ENCODE data around the gene DYNLL2.
A peak's percentile ranks its signal among the peaks of the same experiment; 100 is the strongest.
"Not testable (repeated sequence)": the region's sequence is repeated elsewhere in the genome, so short reads cannot be mapped to it uniquely, and the experiment has no call there.

Gene DYNLL2

DNA sequence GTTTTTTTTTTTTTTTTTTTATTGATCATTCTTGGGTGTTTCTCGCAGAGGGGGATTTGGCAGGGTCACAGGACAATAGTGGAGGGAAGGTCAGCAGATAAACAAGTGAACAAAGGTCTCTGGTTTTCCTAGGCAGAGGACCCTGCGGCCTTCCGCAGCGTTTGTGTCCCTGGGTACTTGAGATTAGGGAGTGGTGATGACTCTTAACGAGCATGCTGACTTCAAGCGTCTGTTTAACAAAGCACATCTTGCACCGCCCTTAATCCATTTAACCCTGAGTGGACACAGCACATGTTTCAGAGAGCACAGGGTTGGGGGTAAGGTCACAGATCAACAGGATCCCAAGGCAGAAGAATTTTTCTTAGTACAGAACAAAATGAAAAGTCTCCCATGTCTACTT lies 10.0 kb upstream of the DYNLL2 start:
- not testable (repeated sequence) for DNase-seq

DNA sequence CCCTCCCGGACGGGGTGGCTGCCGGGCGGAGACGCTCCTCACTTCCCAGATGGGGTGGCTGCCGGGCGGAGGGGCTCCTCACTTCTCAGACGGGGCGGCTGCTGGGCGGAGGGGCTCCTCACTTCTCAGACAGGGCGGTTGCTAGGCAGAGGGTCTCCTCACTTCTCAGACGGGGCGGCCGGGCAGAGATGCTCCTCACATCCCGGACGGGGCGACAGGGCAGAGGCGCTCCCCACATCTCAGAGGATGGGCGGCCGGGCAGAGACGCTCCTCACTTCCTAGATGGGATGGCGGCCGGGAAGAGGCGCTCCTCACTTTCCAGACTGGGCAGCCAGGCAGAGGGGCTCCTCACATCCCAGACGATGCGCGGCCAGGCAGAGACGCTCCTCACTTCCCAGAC lies 8.8 kb upstream of the DYNLL2 start:
- DNase-seq = not testable (repeated sequence)

DNA sequence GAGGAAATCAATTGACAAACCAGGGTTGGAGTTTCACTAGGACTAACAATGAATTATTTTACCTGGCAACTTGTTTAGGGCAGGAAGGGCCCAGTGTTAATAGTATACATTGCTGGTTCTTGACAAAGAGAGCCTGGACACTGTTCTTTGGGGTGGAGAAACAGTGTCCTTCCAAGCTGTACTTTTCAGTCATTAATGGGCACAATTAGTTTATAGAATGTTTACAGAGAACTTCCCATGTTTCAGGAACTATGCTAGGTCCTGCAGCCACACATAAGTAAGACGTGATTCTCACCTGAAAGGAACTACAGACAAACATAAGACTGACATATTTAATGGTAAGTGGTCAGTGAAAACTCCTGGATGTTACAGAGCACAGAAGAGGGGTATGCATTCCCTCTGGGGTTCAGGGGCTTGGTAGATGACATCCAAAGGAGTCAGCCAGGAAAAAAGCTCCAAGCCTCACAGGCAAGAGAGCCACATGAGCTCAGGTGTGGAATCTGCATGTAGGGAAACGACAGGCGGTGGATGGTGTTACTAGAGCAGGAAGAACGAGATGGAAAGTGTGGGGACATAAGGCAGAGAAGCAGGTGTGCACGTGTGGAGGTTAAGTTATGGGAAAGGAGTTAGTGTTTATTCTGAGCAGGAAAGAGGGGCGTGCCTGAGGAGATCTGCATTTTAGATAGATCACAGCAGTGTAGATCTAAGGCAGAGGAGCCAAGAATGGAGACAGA lies 3.8 kb upstream of the DYNLL2 start:
- DNase-seq = no peak

DNA sequence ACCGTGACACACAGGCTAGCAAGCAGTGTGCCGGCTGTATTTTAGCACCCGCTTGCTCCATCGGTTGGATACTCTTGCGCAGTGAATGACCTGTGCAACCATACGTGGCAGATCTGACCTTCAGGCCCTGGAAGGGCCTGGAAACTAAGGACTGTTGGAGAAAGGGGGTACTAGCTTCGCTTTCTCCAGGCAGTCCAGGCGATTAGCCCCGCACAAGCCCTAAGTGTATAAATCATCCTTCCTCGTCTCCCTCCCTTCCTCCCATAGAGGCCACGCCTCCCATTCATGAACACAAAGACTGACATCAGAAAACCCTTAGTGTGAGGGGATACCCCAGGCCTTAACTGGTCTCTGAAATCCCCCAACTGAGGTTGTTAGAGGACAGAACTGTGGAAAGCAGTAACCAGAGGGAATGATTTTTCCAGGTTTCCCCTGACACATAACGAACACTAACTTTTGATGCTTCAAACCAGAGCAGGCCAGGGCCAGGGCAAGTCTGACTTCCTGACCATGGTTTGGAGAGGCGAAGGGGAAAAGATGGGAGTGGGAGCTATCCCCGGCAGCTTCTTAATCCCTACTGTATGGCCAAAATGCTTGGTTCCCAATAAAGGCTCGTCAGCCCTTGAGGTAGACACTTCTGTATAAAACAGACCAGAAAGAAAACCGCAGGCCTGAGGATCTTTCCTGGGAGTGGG lies 1.4 kb upstream of the DYNLL2 start:
- no peak for DNase-seq

DNA sequence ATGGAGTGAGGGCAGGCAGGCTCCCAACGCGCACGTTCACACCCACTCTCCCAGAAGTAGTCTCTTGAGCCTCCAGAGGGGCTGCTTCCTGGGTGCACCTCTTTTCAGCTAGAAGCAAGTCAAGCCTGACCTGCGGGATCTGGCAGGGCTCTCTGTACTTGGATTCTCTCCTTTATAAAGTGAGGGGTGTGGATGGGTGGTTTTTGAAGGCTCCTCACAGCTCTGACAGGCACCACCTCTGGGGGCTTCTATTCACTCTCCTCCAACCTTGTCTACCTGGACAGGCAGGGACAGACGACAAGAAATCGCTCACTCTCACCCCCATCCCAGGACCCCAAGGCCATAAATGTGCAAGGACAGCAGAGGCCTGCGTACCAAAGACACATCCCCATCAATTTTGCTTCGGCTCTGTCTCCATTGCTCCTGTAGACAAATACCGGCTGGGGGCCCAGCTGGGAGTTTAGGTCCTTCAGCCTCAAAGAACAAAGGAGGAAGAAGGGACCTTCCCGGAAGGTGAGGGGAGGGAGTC lies 814 bp upstream of the DYNLL2 start:
- DNase-seq = no peak

DNA sequence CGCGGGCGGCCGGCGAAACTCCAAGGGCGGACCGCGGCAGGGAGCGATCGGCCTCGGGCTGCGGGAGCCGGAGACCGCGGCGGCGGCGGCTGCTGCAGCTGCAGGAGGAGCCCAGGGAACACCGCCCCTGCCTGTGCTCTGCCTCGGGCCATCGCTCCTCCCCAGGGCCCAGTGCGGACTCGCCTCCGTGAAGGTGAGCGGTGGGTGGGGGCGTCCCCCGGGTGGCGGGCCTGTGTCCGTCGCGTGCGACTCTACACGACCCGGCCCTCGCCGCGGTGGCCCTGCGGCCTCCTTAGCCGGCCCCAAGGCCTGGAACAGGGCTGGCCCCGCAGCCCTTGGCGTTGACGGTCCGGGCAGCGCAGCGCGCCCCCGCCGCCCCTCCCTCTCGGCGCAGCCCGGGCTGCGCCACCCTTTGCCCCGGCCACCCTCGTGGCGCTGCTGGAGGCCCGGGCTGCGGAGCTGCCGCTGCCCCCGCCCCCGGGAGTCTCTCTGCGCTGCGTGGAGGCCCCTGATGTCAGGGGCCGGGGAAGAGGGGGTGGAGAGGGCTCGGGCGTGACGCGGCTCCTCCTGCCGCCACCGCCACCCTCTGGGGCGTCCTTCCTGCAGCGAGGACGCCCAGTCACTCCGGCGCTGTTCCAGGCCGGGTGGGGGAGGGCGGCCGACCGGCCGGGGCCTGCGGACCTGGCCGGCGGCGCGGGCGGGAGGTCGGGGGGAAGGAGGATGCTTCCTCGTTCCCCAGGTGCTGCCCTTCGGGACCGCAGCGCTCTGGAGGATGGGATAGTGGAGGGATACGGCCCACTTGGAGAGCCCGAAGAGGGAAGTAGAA lies 485 bp downstream of the DYNLL2 start:
- DNase-seq = peak in 1 of 2 experiments; percentile 53

DNA sequence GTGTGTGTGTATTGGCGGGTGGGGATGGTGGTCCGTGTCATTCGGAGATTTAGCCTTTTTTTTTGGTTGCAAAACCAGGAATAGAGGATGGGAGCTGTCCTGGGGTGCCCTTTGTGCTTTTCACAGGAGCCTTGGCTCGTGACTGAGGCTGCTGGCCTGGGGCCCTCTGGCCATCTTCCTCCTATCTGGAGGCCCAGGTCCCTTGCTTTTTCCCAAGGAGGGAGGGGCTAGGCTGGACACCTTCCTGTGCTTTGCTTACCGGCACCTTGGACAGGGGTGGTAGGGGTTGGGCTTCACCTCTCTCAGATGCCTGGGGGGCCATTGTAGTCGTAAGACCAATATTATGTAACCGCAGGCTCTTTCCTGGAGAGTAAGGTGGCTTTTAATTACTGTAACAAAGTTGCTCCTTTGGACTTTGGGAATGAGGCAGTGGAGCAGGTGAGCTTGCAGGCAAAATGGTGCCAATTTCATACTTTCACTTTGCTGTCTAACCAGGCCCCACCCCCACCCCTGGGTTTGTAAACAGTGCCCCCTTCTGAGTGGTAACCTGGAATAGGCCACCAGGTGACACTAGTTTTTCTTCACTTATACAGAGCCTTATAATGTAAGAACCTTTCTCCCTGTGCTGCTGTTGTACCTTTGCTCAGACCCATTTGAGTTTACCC lies 1.2 kb downstream of the DYNLL2 start:
- DNase-seq = peak; percentile 63 to 86

DNA sequence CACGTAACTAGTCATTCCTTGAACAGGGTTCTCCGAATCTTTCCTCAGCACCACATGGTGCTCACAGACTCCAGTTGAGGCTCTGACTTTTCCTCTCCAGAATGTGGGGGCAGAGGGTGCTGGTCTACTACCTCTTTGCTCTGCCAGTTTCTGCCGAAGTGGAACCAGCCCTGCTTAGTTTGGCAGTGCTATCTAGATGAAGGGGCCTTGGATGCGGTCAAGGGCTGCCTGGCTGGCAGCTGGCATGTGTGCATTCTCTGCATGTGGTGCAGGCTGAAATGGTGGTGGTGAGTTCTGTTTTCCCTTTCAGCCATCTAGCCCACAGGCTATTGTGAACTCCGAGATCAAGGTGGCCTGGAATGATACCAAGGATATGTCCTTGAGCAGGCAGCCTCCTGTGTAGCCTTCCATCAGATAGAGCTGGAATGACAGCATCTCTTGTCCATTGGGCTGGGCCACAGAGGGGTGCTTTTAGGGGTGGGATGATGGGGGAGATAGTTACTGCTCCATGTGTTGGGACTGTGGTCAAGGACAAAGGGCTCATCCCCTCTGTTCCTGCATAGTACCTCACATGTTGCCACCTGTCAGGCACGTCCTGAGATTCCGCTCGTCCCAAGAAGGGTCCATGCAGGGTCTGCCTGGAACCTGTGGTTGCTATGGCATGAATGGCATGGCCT lies 2.0 kb downstream of the DYNLL2 start:
- DNase-seq = no peak

DNA sequence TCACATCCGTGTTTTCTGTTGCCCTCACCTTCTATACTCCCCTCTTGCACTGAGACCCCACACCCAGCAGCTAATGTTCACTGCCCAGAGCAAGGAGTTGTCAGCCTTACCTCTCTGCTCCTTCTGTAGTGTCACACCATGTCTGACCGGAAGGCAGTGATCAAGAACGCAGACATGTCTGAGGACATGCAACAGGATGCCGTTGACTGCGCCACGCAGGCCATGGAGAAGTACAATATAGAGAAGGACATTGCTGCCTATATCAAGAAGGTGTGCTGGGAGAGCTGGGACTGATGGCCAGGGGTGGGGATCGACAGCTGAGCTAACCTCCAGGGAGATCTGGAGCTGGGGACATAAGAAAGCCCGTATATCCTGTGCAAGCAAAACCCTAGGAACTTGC lies 3.7 kb downstream of the DYNLL2 start:
- DNase-seq = no peak

DNA sequence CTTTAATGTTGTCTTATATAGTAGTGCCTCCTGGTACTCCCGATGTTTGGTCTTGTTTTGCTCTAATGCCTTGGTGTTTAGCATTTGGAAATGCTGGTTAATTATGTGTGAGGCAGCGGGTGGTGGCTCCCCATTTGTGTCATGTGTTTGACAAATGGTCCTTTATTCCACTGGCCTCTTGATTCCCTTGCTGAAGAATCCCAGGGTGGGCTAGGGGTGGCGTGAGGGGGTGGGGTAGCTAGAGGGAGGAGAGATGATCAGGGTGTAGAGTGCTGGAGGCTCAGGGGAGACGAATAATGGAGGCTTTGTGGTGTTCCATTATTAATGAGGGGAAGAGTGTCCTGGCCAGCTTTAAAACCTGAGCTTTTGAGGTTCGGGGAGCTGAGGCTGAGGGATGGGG lies 5.4 kb downstream of the DYNLL2 start:
- DNase-seq = no peak

DNA sequence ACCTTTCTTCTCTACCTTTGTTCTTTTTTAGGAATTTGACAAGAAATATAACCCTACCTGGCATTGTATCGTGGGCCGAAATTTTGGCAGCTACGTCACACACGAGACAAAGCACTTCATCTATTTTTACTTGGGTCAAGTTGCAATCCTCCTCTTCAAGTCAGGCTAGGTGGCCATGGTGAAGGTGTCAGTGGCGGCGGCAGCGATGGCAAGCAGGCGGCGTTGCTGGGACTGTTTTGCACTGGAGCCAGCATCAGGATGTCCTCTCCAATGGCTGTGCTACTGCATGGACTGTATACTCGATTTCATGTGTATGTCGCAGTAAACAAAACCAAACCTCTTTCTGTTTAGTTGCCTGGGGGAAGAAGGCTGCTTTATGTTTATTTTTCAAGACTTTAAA lies 5.9 kb downstream of the DYNLL2 start:
- no peak for DNase-seq

DNA sequence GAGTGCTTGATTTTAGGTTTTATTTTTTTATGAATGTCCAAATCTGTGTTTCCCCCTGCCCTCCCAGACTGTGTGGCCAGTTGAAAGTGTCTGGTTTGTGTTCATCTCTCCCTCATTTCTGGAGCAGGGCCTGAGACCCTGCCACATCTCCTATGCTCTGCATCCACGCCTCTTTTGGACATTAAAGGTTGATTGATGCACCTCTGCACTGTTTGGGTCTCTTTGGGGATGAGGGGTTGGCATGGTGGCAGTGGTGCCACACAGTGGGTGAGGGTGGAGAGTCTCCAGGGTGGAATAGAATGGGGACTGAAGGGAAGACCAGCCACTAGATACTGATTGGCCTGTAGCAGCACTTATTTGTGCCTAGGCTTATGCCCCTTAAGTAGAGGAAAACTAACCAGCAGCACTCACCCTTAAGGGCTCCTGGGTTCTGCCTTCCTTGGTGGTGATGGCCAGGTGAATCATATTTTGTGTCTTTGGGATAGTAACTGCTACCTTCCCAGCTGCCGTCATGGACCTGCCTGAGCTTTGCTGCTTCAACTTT lies 7.9 kb downstream of the DYNLL2 start:
- DNase-seq = no peak

DNA sequence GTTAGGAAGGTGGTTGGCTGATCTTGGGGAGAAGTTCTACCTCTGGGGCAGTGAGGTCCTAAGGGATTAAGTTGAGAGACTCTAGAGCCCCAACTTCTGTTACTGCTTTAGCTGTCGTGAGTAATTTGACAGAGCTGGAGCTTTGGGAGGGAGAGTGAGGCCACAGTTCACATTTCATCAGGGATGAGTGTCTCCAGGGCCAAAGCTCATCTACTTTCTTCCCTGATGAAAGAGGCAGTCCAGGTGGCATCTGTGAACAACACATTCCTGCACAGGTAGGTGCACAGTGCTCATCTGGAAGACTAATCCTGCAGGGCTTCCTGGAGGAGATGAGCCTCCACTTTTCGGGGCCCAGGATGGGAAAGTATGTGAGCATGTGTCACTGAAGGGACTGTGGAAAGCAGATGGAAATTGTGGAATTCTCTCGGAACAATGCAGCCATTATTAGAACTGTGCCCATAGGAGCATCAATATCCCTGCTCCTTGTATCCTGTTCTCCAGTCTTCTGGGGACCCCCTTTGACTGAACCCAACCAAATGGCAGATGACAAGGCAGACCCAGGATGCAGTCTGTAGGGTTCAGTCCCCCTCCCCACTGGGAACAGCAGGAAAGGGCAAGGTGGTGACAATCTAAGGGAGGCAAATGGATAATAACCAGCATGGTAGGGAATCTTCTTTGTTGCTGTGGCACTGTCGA lies 9.0 kb downstream of the DYNLL2 start:
- no peak for DNase-seq

DNA sequence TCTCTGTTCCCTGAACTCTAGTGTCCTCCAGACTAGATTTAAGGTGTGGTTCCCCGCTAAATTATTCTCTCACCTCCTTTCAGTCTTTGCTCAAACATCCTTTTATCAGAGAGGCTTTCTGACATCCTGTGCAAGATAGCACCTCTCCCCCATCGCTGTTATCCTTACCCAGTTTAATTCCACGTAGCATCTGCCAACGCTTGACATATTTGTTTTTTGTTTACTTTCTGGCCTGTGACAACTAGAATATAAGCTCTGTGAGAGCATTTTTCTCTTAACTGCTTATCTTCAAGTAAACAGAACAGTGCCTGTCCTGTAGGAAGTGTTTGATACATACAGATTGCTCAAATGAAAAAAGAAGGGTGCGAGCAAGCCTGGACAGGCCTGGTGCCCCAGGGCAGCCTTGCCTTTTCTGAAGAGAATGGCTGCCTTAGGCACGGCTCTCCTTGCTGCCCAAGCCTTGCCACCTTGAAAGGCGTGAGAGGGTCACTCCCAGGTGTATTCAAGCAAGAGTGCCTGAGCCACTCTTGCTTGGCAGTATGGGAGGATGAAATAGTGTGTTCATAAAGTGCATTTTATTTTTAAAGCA lies 9.7 kb downstream of the DYNLL2 start:
- DNase-seq = no peak

DNA sequence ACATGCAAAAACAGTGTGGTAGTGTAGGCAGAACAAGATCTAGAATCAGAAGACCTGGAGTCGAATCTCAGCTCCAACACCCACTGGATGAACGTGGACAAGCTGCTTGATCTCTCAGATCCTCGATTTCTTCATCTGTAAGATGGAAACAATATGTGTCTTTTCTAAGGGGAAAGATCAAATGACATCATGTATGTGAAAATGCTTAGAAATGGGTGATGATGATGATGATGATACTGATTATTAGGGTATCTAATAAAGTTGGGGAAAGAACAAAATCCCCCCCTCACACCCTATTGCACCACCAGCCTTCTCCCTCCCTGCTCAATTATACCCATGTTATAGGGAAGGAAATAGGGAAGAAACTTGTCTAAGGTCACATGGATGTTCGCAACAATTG lies 10.9 kb downstream of the DYNLL2 start:
- DNase-seq = no peak

DNA sequence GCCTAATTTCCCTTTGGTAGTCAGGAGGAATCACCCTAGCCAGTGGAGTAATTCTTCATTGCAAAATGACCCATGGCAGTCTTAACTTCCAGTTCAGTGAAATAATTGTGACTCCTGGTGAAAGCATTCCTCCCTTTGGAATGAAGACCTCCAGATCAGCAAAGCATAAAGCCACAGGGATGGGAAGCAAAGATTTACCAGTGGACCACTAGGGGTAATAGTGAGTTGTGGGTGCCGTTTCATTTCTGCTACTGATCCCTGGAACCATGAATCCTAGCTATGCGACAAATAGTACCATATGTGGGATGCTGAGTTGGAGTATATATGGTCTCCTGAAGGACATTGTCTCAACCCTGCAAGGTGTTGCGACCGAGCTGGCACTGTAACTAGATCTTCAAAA lies 13.7 kb downstream of the DYNLL2 start:
- DNase-seq = no peak

DNA sequence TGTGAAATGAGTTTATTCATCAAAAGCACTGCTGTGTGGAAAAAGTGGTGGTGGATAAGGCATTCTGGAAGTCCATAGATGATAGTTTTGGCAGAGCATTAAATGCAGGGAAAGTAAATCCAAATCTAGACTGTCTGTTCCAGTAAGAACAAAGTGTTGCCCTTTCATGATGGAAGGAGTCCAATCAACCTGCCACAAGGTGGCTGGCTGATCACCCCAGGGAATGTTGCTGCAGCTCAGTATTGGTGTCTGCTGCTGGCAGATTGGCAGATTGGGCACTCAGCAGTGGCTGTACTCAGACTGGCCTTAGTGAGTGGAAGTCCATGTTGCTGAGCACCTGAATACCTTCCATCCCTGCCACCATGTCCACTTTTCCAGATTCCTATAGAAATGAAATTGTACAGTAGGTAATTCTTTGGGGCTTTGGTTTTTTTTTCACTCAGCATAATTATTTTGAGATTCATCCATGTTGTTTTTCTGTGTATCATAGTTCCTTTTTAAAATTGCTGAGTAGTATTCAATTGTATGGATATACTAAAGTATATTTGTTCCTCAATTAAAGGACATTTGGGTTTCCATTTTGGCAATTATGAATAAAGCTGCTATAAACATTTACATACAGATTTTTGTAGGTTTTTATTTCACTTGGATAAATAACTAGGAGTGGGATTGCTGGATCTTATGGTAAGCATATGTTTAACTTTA lies 14.3 kb downstream of the DYNLL2 start:
- no peak for DNase-seq

DNA sequence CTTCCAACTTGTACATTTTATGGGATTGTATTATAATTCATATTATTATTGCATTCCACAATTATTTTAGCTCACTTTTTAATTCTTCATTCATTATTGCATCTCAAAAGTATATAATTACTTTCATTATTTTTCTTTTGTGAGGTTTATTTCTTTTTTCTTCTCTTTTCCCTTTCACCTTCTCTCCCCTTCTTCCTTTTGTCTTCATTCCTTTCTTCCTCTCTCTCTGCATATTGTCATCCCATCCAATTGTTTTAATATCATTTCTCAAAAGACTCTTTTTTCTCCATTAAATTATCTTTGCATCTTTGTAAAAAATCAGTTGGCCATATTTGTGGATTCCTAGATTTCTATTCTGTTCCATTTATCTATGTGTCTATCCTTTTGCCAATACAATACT lies 17.3 kb downstream of the DYNLL2 start:
- no peak for DNase-seq

DNA sequence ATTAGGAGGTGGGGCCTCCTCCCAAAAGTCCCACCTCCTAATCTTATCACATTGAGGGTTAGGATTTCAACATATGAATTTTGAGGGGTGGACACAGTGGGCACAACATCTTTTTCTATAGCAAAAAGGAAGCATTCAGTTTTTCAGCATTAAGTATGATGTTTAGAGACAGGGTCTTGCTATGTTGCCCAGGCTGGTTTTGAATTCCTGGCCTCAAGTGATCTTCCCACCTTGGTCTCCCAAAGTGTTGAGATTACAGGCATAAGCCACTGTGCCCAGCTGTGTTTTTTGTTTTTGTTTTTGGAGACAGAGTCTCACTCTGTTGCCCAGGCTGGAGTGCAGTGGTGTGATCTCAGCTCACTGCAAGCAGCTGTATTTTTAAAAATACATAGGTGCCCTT lies 18.7 kb downstream of the DYNLL2 start:
- not testable (repeated sequence) for DNase-seq

DNA sequence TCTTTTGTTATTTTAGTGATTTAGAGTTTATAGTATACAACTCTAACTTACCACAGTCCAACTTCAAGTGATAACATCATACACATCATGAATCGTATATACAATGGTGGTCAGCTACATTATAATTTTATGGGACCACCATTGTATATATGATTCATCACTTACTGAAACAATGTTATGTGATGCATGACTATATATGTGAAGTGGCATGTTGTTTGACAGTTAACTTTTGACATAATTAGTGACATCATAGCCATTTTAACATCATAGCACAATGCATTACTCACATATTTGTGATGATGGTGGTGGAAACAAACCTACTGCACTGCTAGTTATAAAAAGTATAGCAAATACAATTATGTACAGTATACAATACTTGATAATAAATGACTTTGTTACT lies 21.9 kb downstream of the DYNLL2 start:
- DNase-seq = no peak
